ENCODE data around the gene KRT31.
"Not testable (repeated sequence)": the region's sequence is repeated elsewhere in the genome, so short reads cannot be mapped to it uniquely, and the experiment has no call there.

KRT31 gene

GRCh38 chr17:41354536-41354935 lies 42.9 kb downstream of the KRT31 start:
- Mint-ChIP-seq H3K27me3 (ENCODE audit: low read depth, poor library complexity) (peaks cover 13% of the 10 kb centered on the region), H3K4me3 (no peak overlapping the region), H3K4me1 (no peaks in the 10 kb centered on the region), H3K36me3 (ENCODE audit: low read depth) (no peaks in the 10 kb centered on the region), H3K27ac (no peak overlapping the region), H3K9me3 (no peaks in the 10 kb centered on the region)
- no peak for DNase-seq
- TF ChIP-seq CTCF (IDR thresholded peaks at IDR 0.05) = no peak

GRCh38 chr17:41352597-41353366 lies 44.6 kb downstream of the KRT31 start:
- peaks cover 13% of the 10 kb centered on the region for H3K27me3 Mint-ChIP-seq (ENCODE audit: low read depth, poor library complexity)
- no peak overlapping the region for H3K27ac Mint-ChIP-seq
- DNase-seq = peak; percentile 38
- TF ChIP-seq CTCF (IDR thresholded peaks at IDR 0.05) = no peak
- no peaks in the 10 kb centered on the region for H3K9me3 Mint-ChIP-seq
- H3K36me3 Mint-ChIP-seq (ENCODE audit: low read depth) = no peaks in the 10 kb centered on the region
- no peak overlapping the region for H3K4me3 Mint-ChIP-seq
- H3K4me1 Mint-ChIP-seq = no peaks in the 10 kb centered on the region

- no peak for DNase-seq
- Mint-ChIP-seq H3K4me1 (no peaks in the 10 kb centered on the region), H3K4me3 (no peak overlapping the region), H3K27ac (no peak overlapping the region), H3K9me3 (no peaks in the 10 kb centered on the region), H3K27me3 (ENCODE audit: low read depth, poor library complexity) (peaks cover 15% of the 10 kb centered on the region), H3K36me3 (ENCODE audit: low read depth) (no peaks in the 10 kb centered on the region)
- TF ChIP-seq CTCF (IDR thresholded peaks at IDR 0.05) = no peak
Measured at GRCh38 chr17:41351177-41351576, 46.2 kb downstream of the KRT31 start.

GRCh38 chr17:41350381-41350878 lies 47.0 kb downstream of the KRT31 start, which contains the start of gene KRT33A:
Gene KRT33A (minus strand): TSS chr17:41350828. CDS start chr17:41350767, 61 bp downstream.
- H3K4me3 Mint-ChIP-seq; H3K36me3 Mint-ChIP-seq (ENCODE audit: low read depth); DNase-seq; H3K4me1 Mint-ChIP-seq; H3K9me3 Mint-ChIP-seq: not testable (repeated sequence)
- H3K27me3 Mint-ChIP-seq (ENCODE audit: low read depth, poor library complexity) = peaks cover 17% of the 10 kb centered on the region
- H3K27ac Mint-ChIP-seq = peak within 1 kb of the TSS; percentile 20

GRCh38 chr17:41347869-41348760 lies 49.3 kb downstream of the KRT31 start:
- DNase-seq = no peak
- H3K9me3 Mint-ChIP-seq = peaks cover 4% of the 10 kb centered on the region
- peaks cover 17% of the 10 kb centered on the region for H3K27me3 Mint-ChIP-seq (ENCODE audit: low read depth, poor library complexity)
- peaks cover 4% of the 10 kb centered on the region for H3K4me1 Mint-ChIP-seq
- no peak overlapping the region for H3K27ac Mint-ChIP-seq
- TF ChIP-seq CTCF (IDR thresholded peaks at IDR 0.05) = no peak
- H3K4me3 Mint-ChIP-seq = no peak overlapping the region
- H3K36me3 Mint-ChIP-seq (ENCODE audit: low read depth) = peaks cover 3% of the 10 kb centered on the region

GRCh38 chr17:41346421-41346820 lies 51.0 kb downstream of the KRT31 start:
- not testable (repeated sequence) for H3K27ac Mint-ChIP-seq; H3K4me3 Mint-ChIP-seq; DNase-seq; H3K4me1 Mint-ChIP-seq; H3K36me3 Mint-ChIP-seq (ENCODE audit: low read depth)
- H3K27me3 Mint-ChIP-seq (ENCODE audit: low read depth, poor library complexity) = peaks cover 13% of the 10 kb centered on the region
- H3K9me3 Mint-ChIP-seq = peaks cover 18% of the 10 kb centered on the region

Measured in nephron progenitor cell (in vitro differentiated cells).